Lower leg skin (tissue), 4 donors: ENCODE results near the gene ALX3. TPM values are rescaled to one million over a fixed set of nuclear protein-coding genes. Genes with fewer than 3 reads are reported as not detected.

Source experiments
- DNase-seq, 2 donors: peaks; one replicate each; pipeline ENCODE4 v3.0.0-alpha.2; 2019; ENCODE audit warnings: low spot score in 2 of 2
- H3K4me3 ChIP-seq: fragments of 200-600 bp; sonication (generic); 2 replicates; pipeline ENCODE4 v1.5.1; 2017; ENCODE audit warnings: mild to moderate bottlenecking, low read depth; ENCODE audit not compliant: poor library complexity, severe bottlenecking
- POLR2A ChIP-seq, 2 donors: fragments of 450-650 bp; IDR thresholded peaks; one replicate each; pipeline ENCODE4 v1.6.1; 2016 to 2017; ENCODE audit warnings: antibody characterized with exemption in 2 of 2, mild to moderate bottlenecking in 1 of 2, moderate library complexity in 1 of 2
- WGBS, 2 donors: methylation state at CpG; one replicate each; pipeline ENCODE4 v1.1.5; 2018; 5-methylcytosine and 5-hydroxymethylcytosine counted together
- intact Hi-C: fragments of 100-400 bp; cut with DNase I; formaldehyde crosslinking; loops from one replicate; pipeline ENCODE4 v1.15.0; 2023; ENCODE audit warnings: low total_unique reads
- total RNA-seq, 4 donors: library from RNA; depleted of rRNA; stranded (reverse); fragments of >200 nt; gene quantifications; one replicate each; pipeline ENCODE4 v1.1.0, GENCODE V29; 2016
- TF ChIP-seq, protein P1 (sequence below), 3 donors: fragments of 450-650 bp; IDR thresholded peaks; one replicate each; pipeline ENCODE4 v1.5.1; 2016; ENCODE audit warnings: antibody characterized with exemption in 3 of 3, mild to moderate bottlenecking in 3 of 3, moderate library complexity in 2 of 3

Gene ALX3
- total RNA-seq, 4 donors from 2014 or later: 0.52 TPM; not detected in 3

DNA sequence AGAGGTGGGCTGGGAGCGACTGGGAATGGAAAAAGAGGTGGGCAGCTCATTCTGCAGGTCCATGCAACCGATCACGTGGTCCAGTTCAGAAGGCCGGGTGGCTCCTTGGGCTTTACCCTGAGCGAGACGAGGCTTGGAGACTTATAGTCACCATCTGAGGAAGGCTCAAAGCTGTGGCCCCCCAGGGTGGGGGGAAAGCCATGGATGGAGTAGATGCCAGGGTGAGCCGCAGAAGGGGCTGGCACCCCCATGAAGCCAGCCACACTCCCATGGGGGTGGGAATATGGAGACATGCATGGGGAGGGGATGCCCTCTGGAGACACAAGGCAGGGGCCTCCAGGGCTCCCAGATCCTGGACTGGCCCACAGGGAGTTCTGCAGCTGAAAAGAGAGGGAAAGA, 9.8 kb downstream of the ALX3 start:
- intact Hi-C loops: no loop called here
- WGBS, 2 donors: 93 to 96% methylated on average over 7 of the region's 7 CpGs
- DNase-seq: no peak
- no peak overlapping the region for H3K4me3 ChIP-seq
- TF ChIP-seq, protein P1, sequence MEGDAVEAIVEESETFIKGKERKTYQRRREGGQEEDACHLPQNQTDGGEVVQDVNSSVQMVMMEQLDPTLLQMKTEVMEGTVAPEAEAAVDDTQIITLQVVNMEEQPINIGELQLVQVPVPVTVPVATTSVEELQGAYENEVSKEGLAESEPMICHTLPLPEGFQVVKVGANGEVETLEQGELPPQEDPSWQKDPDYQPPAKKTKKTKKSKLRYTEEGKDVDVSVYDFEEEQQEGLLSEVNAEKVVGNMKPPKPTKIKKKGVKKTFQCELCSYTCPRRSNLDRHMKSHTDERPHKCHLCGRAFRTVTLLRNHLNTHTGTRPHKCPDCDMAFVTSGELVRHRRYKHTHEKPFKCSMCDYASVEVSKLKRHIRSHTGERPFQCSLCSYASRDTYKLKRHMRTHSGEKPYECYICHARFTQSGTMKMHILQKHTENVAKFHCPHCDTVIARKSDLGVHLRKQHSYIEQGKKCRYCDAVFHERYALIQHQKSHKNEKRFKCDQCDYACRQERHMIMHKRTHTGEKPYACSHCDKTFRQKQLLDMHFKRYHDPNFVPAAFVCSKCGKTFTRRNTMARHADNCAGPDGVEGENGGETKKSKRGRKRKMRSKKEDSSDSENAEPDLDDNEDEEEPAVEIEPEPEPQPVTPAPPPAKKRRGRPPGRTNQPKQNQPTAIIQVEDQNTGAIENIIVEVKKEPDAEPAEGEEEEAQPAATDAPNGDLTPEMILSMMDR (IDR thresholded peaks at IDR 0.05): no peak
- TF ChIP-seq POLR2A (IDR thresholded peaks at IDR 0.05): no peak

DNA sequence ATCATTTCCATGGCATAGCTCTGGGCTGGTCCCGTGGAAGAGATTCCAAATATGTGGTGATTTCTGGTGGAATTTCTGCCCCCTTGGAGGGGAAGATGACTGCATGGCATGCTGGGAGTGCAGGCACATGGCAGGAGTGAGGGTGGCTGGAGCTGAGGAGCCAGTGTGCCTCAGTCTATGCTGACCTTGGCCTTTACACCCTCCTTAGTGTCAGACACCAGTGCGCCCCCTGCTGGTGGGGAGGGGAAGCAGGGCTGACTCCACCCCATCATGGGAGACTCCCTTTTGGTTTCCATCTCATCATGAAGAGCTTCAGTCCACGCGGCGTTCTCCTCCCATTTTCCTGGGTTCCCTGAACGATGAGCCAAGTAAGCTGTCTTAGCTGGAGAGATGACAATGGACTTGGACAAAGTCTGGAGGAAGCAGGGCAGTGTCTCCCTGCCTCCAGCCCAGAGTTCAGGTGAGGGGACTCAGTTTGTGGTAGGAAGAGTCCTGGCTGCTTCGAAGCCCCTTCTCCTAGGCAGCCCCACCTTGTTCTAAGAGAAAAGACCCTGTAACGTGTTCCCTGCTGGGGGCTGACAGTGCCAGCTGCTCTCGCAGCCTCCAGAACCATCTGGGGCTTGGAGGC, 10.3 kb downstream of the ALX3 start:
- no peak overlapping the region for H3K4me3 ChIP-seq
- intact Hi-C loops: no loop called here
- TF ChIP-seq, protein P1 (IDR thresholded peaks at IDR 0.05): no peak
- TF ChIP-seq POLR2A (IDR thresholded peaks at IDR 0.05): no peak
- no peak for DNase-seq
- 85 to 91% methylated on average over 9 of the region's 9 CpGs for WGBS, 2 donors

DNA sequence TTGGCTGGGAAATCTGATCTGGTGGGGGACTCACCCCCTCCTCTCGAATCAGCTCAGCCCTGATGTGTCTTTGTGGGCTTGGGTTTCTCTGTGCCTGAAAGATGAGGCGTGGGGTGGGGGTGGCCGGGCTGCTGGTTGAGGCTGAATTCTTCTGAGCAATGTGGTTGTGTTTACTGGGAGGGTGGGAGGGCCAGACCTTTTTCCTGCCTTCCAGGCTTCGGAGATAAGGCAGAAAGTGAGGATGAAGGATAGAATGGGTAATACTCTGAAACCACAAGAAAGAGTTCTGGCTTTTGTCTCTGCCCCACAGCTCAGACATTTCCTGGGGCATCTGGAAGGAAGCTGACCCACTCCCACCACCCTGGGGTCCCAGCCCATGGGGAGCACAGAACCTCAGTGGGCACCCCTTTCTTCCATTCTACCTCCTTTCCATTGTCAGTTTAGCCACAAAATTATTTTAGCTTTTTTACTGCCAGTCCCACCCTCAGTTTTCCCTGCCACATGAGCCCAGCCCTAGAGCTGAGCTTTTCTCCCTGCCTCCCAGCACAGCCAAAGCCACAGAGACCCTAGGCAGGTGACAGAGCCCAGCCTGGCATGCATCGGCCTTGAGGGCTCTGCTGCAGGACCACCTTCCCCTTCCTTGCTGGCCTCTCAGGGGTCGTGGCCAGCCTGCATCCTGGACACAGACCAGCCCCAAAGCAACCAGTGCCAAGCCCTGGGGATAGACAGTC, 11.2 kb downstream of the ALX3 start:
- H3K4me3 ChIP-seq: no peak overlapping the region
- intact Hi-C loops: no loop called here
- DNase-seq: no peak
- no peak for TF ChIP-seq POLR2A (IDR thresholded peaks at IDR 0.05)
- TF ChIP-seq, protein P1 (IDR thresholded peaks at IDR 0.05): no peak
- WGBS, 2 donors: 86 to 95% methylated on average over 6 of the region's 6 CpGs

DNA sequence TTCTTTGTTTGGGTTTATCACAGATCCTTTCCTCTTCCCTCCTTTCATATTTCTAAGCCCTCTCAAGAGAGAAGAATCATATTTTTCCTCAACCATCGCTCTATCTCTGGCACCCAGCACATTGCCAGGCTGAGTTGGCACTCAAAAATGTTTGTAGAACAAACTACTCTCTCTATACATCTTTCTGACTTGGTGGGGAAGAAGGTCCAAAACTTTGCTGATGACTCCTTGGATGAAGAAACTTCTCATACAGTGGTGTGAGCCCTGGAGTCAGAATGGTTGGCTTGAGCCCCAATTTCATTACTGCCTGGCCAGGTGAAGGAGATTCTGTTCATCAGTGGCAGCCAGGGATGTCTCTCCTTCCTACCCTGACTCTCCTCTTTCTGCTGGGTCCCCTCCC, 11.9 kb downstream of the ALX3 start:
- H3K4me3 ChIP-seq: no peak overlapping the region
- no peak for TF ChIP-seq POLR2A (IDR thresholded peaks at IDR 0.05)
- TF ChIP-seq, protein P1 (IDR thresholded peaks at IDR 0.05): no peak
- intact Hi-C loops: no loop called here
- no peak for DNase-seq
- WGBS, 2 donors: 83 to 87% methylated on average over 1 of the region's 1 CpG

DNA sequence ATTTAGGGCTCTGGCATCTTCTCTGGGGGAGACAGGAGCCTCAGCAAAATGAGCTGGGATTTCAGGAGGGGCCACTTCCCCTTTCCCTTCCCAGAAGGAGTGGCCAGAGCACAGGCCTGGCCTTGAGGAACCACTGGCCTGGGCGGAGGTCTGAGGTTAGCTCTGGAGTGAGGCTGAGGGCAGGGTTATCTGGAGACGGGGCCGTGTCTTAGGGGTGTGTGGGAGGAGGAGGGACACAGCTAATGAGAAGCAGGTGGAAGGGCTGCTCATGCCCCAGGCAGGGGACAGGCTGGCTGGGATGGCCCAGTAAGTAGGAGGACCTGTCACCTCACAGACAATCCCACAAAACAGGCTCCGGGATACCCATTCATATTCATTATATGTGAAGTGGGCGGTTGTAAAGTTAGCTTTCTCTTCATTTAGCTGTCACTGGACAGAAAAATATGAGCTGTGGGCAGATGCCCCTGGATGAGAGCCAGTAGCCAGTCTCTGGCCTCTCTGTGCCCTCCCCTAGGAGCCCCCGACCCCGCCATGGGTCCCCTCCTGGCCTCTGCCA, 12.4 kb downstream of the ALX3 start:
- no peak overlapping the region for H3K4me3 ChIP-seq
- TF ChIP-seq, protein P1 (IDR thresholded peaks at IDR 0.05): no peak
- no peak for TF ChIP-seq POLR2A (IDR thresholded peaks at IDR 0.05)
- WGBS, 2 donors: 58 to 77% methylated on average over 7 of the region's 7 CpGs
- no peak for DNase-seq
- intact Hi-C loops: no loop called here
